Measurements from ENCODE around the gene ALG12.

Gene ALG12

DNA sequence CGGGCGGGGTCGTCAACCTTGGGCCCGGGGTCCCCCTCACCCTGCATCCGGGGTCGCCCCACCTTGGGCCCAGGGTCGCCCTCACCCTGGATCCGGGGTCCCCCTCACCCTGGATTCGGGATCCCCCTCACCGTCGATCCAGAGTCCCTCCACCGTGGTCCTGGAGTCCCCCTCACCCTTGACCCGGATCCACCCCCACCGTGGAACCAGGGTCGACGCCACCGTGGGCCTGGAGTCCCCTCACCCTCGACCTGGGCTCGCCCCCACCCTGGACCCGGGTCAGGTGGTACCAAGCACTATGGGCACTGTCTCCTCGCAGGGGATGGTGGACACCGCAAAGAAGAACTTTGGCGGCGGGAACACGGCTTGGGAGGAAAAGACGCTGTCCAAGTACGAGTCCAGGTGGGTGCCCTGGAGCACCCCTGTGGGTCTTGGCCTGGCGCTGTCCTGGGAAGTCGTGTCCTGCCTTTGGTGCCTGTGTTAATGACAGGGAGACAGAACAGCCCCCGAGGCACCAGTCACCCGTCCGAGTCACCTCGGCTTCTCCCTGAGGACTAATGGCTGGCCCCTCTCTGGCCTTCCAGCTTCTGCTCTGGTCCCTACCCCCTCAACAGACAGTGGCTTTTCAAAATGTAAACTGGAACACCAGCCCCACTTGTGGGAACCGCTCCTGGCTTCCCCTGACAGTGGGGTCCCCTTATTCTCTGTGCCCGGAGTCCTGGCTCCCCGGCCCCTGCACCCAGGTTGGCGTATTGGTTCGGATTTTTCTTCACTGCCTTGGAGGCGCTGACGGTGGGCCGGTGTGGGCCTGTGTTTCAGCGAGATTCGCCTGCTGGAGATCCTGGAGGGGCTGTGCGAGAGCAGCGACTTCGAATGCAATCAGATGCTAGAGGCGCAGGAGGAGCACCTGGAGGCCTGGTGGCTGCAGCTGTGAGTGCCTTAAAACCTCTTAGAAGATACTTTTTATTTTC is 958 bp upstream of the ALG12 start:
- ATAC-seq = peak; percentile 3

DNA sequence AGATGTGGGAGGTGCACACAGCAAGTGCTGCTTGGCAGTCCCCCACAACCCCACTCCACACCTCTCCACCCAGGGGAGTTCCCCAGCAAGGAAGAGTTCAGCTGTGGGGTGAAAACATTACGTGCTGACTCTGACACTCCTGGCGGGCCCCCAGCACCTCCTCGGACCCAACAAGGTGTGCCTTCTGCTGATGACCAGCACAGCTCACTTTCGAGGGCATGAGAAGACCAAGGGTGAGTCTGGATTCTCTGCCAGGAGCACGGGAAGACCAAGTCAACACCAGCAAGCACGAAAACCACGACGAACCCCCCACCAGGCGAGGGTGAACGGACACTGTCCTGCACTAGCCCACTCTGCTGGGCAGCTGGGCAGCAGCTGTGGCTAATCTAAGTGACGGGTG is 1.4 kb downstream of the ALG12 start:
- Mint-ChIP-seq H3K4me1 (peaks cover 39% of the 10 kb centered on the region), H3K9me3 (no peaks in the 10 kb centered on the region), H3K4me3 (peak overlapping the region; percentile 83 to 84), H3K27ac (no peak overlapping the region), H3K27me3 (no peaks in the 10 kb centered on the region)
- DNase-seq (no peak), ATAC-seq (no peak)

More for the DNA sequence above, 958 bp upstream of the ALG12 start:
- H3K27me3 Mint-ChIP-seq = no peaks in the 10 kb centered on the region
- H3K9me3 Mint-ChIP-seq = no peaks in the 10 kb centered on the region
- H3K4me1 Mint-ChIP-seq = peaks cover 52% of the 10 kb centered on the region
- DNase-seq = no peak
- peak overlapping the region in 1 of 2 donors; percentile 52 for H3K27ac Mint-ChIP-seq
- peak overlapping the region; percentile 72 to 79 for H3K4me3 Mint-ChIP-seq

DNA sequence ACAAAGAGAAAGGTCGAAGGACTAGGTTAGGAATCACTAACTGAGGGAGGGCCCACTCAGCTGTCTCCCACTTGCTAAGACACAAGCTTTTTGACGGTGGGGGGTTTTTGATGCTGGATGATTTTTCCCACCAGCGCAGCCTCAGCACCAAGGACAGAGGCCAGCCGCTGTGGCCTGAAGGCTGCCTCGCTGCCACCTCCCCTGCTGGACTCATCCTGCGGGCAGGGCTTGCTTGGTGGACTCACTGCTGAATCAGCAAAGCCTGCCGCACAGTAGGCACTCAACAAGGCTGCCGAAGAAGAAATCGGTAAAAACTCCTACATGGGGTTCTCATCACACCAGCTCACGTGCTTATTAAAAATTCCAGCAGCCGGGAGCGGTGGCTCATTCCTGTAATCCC is 2.6 kb downstream of the ALG12 start:
- Mint-ChIP-seq H3K4me1 (peaks cover 34% of the 10 kb centered on the region), H3K4me3 (peak overlapping the region in 1 of 2 donors; percentile 22), H3K27ac (no peak overlapping the region), H3K9me3 (no peaks in the 10 kb centered on the region), H3K27me3 (no peaks in the 10 kb centered on the region)
- no peak for ATAC-seq
- no peak for DNase-seq

DNA sequence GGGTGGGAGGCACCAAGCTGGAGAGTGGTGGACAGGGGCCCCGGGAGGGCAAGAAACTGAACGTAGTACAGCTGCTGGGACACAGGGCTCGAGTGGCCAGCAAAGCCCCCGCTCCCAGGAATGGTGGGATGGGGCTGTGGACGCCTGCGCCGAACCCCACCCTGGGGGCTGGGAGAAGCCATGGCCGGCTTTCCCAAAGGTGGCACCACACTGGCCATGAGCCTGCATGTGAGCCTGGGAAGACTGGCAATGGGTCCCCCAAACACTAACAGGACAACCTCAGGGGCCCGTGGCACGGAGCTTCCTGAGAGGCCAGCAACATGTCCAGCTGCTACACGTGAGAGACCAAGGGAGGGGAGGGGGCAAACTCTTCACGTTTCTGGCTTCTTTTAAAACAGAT is 4.0 kb downstream of the ALG12 start:
- no peak for DNase-seq
- Mint-ChIP-seq H3K27ac (no peak overlapping the region), H3K9me3 (no peaks in the 10 kb centered on the region), H3K27me3 (no peaks in the 10 kb centered on the region), H3K4me1 (peaks cover 22% of the 10 kb centered on the region), H3K4me3 (no peak overlapping the region)
- ATAC-seq = no peak

DNA sequence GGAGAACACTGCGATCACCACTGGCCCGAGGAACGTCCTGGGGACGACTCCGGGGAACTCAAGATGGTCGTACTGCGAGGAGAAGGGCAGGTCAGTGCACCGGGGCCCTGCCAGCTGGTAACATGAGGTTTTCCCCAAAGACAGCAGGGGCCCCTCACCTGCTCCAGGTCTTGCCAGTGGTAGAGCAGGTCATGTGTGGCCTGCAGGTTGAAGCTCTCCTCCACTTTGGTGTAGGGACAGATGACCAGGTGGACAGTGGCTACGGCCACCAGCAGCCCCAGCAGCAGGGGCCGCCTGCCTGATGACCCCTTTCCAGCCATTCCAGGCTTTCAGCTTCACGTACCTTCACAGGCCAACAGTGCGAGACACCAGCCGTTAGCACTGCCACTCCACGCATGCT is 4.8 kb downstream of the ALG12 start:
- H3K9me3 Mint-ChIP-seq = no peaks in the 10 kb centered on the region
- H3K27ac Mint-ChIP-seq = no peak overlapping the region
- ATAC-seq = no peak
- H3K4me3 Mint-ChIP-seq = no peak overlapping the region
- peaks cover 19% of the 10 kb centered on the region for H3K4me1 Mint-ChIP-seq
- DNase-seq = no peak
- no peaks in the 10 kb centered on the region for H3K27me3 Mint-ChIP-seq

DNA sequence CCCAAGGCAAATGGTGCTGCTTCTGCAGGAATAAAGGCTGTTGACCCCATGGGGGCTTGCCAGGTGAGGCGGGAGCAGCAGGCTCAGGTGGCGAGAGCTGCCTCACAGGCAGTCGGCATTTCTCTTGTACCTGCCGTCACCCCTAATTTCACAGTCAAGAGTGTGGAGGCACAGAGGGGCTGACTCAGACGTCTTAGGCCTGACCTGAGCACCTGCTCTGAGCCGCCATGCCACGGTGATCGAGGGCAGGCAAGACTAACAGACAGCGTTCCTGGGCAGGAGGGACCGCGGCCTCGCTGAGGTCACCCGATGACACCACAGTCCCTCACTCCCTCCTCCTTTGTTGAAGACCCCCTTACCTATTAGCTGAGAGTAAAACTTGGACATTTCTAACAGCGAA is 5.2 kb downstream of the ALG12 start:
- no peak for DNase-seq
- H3K4me1 Mint-ChIP-seq = peaks cover 19% of the 10 kb centered on the region
- ATAC-seq = no peak

DNA sequence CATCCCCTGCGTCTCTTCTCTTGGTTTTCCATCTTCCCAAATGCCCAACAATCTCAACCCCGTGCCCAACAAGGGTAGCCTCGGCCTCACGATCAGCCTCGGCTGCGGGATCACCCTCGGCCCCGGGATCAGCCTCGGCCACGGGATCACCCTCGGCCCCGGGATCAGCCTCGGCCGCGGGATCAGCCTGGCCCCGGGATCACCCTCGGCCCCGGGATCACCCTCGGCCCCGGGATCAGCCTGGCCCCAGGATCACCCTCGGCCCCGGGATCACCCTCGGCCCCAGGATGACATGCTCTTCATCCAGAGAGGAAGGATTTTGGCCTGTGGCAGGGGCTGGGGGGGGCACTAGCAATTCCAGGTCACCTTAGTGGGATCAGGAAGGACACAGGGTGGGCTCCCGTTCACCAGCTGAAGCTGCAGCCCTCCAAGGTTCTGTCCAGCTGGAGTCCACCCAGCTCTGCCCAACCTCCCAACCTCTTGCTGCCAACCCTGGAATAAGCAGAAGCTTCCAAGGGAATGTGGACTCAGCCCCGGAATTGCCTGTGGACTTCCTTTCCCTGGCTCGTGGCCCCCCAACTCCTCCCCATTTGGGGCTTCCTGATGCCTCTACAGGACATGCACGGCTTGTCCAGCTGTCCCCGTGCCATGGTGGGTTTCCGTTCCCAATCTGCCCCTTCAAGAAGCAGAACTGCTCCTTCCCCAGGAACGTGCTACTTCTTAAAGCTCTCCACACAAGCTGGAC is 6.2 kb downstream of the ALG12 start:
- ATAC-seq (no peak), DNase-seq (no peak)
- Mint-ChIP-seq H3K9me3 (no peaks in the 10 kb centered on the region), H3K4me3 (no peak overlapping the region), H3K4me1 (peaks cover 17% of the 10 kb centered on the region), H3K27ac (no peak overlapping the region), H3K27me3 (no peaks in the 10 kb centered on the region)

More for the DNA sequence above, 5.2 kb downstream of the ALG12 start:
- no peak overlapping the region for H3K4me3 Mint-ChIP-seq
- no peaks in the 10 kb centered on the region for H3K9me3 Mint-ChIP-seq
- H3K27ac Mint-ChIP-seq = no peak overlapping the region
- H3K27me3 Mint-ChIP-seq = no peaks in the 10 kb centered on the region

DNA sequence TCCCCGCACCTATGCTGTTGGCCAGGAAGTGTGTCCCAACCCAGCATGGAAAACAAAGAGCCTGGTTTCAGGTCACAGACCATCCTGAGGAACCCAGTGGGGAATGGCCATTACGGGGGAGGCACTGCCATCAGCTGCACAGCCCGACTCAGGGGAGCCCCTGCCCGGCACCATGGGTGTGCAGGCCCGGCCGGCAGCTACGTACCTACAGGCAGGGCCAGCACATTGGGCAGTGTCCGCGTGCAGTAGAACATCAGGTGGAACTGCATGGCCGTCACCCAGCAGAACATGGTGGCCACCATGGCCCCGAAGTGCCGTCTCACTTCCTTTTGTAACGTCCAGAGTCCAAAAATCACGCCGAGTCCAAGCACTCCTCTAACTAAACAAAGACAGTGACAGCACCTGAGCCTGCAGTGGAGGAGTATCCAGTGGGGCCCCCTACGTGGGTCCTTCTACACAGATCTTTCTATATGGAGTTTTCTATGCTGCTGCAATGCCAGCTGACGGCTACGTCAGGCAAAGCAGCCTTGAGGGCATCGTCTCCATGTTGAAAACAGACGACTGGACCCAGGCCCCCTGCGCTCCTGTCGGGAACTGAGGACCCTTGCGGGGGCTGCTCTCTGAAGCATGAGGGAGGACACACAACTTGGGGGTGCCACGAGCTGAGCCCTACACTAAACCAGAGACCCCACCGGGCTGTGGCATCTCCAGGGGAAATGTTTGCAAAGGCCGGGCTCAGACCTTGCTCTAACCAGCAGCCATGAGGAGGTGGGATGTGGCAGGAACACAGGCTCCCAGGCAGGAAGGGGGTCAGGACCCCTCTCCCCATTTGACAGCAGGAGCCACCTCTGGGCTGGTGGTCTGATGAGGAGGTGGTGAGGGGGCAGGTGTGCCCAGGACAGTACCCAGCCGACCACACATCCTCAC is 7.7 kb downstream of the ALG12 start:
- ATAC-seq (no peak), DNase-seq (no peak)
- Mint-ChIP-seq H3K9me3 (no peaks in the 10 kb centered on the region), H3K4me3 (no peak overlapping the region), H3K27me3 (no peaks in the 10 kb centered on the region), H3K4me1 (peaks cover 11% of the 10 kb centered on the region), H3K27ac (no peak overlapping the region)

DNA sequence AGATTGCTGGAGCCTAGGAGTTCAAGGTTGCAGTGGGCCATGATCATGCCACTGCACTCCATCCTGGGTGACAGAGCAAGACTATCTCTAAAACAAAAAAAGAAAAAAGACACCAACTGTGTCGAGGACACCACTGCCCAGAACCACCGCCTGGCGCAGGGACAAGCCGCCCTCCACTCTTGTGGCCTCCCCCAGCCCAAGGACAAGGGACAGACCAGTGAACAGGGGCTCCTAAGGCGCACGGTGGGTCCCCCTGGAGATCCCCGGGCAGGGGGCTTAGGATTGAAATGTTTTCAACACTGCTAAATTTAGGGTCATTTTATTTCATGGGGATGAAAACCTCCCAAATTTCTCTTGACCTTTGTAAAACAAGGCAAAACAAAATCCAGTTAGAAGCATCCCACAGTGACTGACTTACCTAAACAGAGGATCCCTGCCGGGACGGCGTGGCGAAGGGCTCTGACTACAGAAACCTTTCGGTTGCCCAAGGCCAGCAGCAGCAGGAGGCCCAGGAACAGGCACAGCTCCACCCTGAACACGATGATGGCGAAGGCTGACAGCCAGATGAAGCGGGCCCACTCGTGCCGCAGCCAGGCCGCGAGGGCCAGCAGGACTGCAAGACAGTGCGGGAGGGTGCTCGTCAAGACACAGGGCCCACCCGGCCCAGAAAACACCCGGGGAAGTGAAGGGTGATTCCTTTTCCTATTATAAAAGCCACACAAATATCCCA is 8.6 kb downstream of the ALG12 start:
- ATAC-seq = no peak
- Mint-ChIP-seq H3K9me3 (no peaks in the 10 kb centered on the region), H3K27ac (peak overlapping the region in 1 of 2 donors; percentile 52), H3K4me3 (no peak overlapping the region), H3K4me1 (peaks cover 11% of the 10 kb centered on the region), H3K27me3 (no peaks in the 10 kb centered on the region)
- DNase-seq = no peak

DNA sequence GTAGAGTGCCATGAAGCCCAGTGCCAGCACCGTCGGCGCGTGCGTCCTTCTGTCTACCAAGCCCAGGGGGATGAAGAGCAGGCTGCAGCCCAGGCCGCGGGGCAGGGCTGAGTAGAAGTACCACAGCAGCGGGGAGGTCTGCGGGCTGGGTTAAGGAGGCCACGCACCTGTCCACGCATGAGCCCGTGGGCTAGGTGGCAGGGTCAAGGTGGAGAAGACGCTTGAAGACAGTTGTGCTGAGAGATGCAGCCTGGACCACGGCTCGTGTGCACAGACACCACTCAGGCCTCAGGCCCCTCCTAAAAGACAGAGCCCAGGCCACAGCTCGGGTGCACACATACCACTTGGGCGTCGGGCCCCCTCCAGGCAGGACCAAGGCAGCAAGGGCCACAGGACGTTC is 10.4 kb downstream of the ALG12 start:
- H3K9me3 Mint-ChIP-seq = no peaks in the 10 kb centered on the region
- DNase-seq (no peak), ATAC-seq (no peak)
- H3K27ac Mint-ChIP-seq = no peak overlapping the region
- H3K27me3 Mint-ChIP-seq = no peaks in the 10 kb centered on the region
- H3K4me1 Mint-ChIP-seq = peaks cover 5% of the 10 kb centered on the region
- H3K4me3 Mint-ChIP-seq = no peak overlapping the region

DNA sequence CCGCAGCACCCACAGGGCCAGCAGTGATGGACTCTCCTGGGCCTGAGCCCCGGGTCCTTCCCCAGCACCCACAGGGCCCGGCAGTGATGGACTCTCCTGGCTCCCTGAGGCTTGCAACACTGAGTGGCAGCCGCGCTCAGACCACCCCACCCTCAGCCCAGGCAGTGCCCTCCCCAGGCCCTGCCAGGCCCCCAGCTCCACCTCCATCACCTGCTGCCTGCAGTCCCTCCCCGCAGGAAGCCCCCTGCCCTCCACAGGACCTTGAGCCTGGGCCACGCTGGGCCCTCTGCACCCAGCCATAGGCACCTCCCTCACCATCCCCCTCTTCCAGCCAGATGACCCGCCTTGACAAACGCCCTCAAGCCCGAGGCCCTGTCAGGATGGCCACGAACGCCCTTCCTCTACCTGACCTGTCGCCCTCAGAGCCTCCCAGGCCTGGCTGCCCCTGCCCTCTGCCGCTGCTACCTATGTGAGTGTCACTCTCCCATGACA is 11.4 kb downstream of the ALG12 start:
- no peak for ATAC-seq

DNA sequence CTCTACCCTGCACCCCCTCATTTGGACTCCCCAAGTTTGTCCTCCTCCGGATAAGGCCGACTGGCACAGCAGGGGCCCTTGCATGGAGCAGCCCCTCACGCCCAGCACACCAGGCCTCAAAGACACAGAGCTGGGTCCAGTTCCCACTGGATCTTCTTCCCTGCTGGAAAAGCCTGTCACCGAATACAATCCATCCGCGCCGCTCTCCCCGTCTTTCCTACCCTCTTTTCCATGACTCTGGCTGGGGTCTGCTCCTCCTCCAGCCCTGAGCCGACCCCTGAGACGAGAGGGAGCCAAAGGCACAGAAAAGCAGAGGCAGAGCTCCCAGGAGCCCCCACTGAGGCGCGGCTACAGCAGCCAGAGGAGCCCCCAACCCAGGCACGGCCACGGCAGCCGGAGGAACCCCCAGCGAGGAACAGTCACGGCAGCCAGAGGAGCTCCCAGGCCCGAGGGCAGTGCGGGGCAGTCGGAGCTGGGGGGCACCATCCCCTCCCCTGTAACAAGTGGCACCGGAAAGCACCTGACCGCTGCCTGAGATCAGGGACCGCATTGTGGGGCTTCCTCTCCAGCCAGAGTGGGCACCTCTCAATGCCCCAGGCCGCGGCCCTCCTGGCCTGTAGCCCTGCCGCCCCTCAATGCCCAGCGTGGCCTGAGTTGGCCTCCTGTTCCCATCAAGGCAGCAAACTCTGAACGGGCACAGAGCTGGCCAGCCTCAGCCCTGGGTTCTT is 12.0 kb downstream of the ALG12 start:
- no peak for ATAC-seq
- no peaks in the 10 kb centered on the region for H3K27me3 Mint-ChIP-seq
- H3K9me3 Mint-ChIP-seq = peaks cover 4 to 10% of the 10 kb centered on the region in 2 donors
- H3K4me3 Mint-ChIP-seq = no peak overlapping the region
- no peak for DNase-seq
- H3K27ac Mint-ChIP-seq = peak overlapping the region in 1 of 2 donors; percentile 97
- H3K4me1 Mint-ChIP-seq = peaks cover 5% of the 10 kb centered on the region

More for the DNA sequence above, 11.4 kb downstream of the ALG12 start:
- no peak overlapping the region for H3K4me3 Mint-ChIP-seq
- no peak for DNase-seq
- peaks cover 0 to 4% of the 10 kb centered on the region in 2 donors for H3K9me3 Mint-ChIP-seq
- peak overlapping the region; percentile 77 to 97 for H3K27ac Mint-ChIP-seq
- peaks cover 5% of the 10 kb centered on the region for H3K4me1 Mint-ChIP-seq
- no peaks in the 10 kb centered on the region for H3K27me3 Mint-ChIP-seq

DNA sequence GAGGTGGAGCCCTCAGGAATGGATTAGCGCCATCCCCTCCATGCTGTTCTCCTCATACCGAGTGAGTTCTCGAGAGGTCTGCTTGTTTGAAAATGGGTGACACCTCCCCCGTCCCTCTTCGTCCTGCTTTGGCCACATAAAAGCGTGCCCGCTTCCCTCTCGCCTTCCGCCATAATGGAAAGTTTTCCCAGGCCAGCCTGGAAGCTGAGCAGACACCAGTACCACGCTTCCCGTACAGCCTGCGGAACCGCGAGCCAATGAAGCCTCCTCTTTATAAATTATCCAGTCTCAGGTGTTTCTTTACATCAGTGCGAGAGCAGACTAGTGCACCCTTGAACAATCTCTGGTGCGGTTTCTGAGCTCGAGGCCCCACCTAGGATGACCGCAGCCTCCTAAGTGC is 12.8 kb downstream of the ALG12 start:
- ATAC-seq = no peak
- H3K9me3 Mint-ChIP-seq = peaks cover 8 to 15% of the 10 kb centered on the region in 2 donors
- H3K4me1 Mint-ChIP-seq = peaks cover 5% of the 10 kb centered on the region
- no peaks in the 10 kb centered on the region for H3K27me3 Mint-ChIP-seq
- H3K4me3 Mint-ChIP-seq = no peak overlapping the region
- no peak for DNase-seq
- H3K27ac Mint-ChIP-seq = no peak overlapping the region

DNA sequence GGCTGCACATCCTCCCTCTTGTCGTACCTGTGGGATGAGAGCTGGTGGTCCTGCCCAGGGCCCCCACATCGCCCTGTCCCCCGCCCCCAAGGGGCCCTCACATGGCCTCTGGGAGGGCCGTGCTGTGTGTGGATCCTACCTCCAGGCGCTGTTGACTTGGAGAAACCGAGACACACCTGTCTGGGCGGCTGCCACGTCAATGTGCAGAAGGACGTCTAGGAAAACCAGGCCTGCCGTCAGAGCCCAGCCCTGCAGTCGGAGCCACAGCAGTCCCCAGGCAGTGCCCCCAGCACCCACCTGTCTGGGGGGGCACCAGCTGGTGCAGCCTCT is 14.2 kb downstream of the ALG12 start:
- Mint-ChIP-seq H3K27me3 (no peaks in the 10 kb centered on the region), H3K27ac (peak overlapping the region in 1 of 2 donors; percentile 48), H3K9me3 (peaks cover 8 to 15% of the 10 kb centered on the region in 2 donors), H3K4me3 (no peak overlapping the region), H3K4me1 (peaks cover 13% of the 10 kb centered on the region)
- DNase-seq = no peak
- ATAC-seq = no peak

Data from stimulated activated naive CD8-positive, alpha-beta T cell treated with anti-CD3 and anti-CD28 coated beads, Interleukin-15, amount 100 ng/mL, for 72 hours (primary cell).